ENCODE results near the gene SECISBP2. TPM values are rescaled to one million over a fixed set of nuclear protein-coding genes. Genes with fewer than 3 reads are reported as not detected.
"Not testable (repeated sequence)": the region's sequence is repeated elsewhere in the genome, so short reads cannot be mapped to it uniquely, and the experiment has no call there.

The SECISBP2 gene
- total RNA-seq, 1 donor from 2014 or later, result 64.7 TPM

- ATAC-seq, result no peak
- intact Hi-C loops (cut with DNase I), result no loop called here
- no peak for DNase-seq (ENCODE audit: low spot score)
These were observed 22.0 kb downstream of the SECISBP2 start for GRCh38 chr9:89340332-89340731.

GRCh38 chr9:89342213-89342612, 23.9 kb downstream of the SECISBP2 start:
- DNase-seq (ENCODE audit: low spot score) (no peak), ATAC-seq (no peak)
- intact Hi-C loops (cut with DNase I), result no loop called here

- intact Hi-C loops (cut with DNase I), result no loop called here
- ATAC-seq, result no peak
- DNase-seq (ENCODE audit: low spot score), result no peak
These were observed 24.6 kb downstream of the SECISBP2 start for GRCh38 chr9:89342948-89343347.

- not testable (repeated sequence) for ATAC-seq; DNase-seq (ENCODE audit: low spot score)
These were observed 25.5 kb downstream of the SECISBP2 start for GRCh38 chr9:89343812-89344211.

GRCh38 chr9:89345476-89345875, 27.2 kb downstream of the SECISBP2 start:
- intact Hi-C loops (cut with DNase I), result no loop called here
- DNase-seq (ENCODE audit: low spot score) (no peak), ATAC-seq (no peak)

More at GRCh38 chr9:89343812-89344211, 25.5 kb downstream of the SECISBP2 start:
- intact Hi-C loops (cut with DNase I), result not testable (repeated sequence)

GRCh38 chr9:89346696-89347095, 28.4 kb downstream of the SECISBP2 start:
- ATAC-seq (no peak), DNase-seq (ENCODE audit: low spot score) (no peak)
- intact Hi-C loops (cut with DNase I), result no loop called here

GRCh38 chr9:89347651-89348050, 29.4 kb downstream of the SECISBP2 start:
- no peak for ATAC-seq

GRCh38 chr9:89349607-89350006, 31.3 kb downstream of the SECISBP2 start:
- intact Hi-C loops (cut with DNase I), result no loop called here
- DNase-seq (ENCODE audit: low spot score), result peak; percentile 19
- no peak for ATAC-seq

More at GRCh38 chr9:89347651-89348050, 29.4 kb downstream of the SECISBP2 start:
- intact Hi-C loops (cut with DNase I), result no loop called here
- DNase-seq (ENCODE audit: low spot score), result no peak

GRCh38 chr9:89350988-89351557, 32.8 kb downstream of the SECISBP2 start:
- ATAC-seq, result no peak
- intact Hi-C loops (cut with DNase I), result no loop called here
- peak; percentile 27 for DNase-seq (ENCODE audit: low spot score)

- intact Hi-C loops (cut with DNase I), result no loop called here
- ATAC-seq (no peak), DNase-seq (ENCODE audit: low spot score) (peak; percentile 47)
These were observed 33.4 kb downstream of the SECISBP2 start for GRCh38 chr9:89351584-89352300.

- no peak for ATAC-seq
- intact Hi-C loops (cut with DNase I), result no loop called here
- DNase-seq (ENCODE audit: low spot score), result no peak
These were observed 34.2 kb downstream of the SECISBP2 start for GRCh38 chr9:89352451-89352850.

GRCh38 chr9:89352874-89353649, 34.8 kb downstream of the SECISBP2 start:
- DNase-seq (ENCODE audit: low spot score) (peak; percentile 23), ATAC-seq (no peak)
- intact Hi-C loops (cut with DNase I), result no loop called here

- ATAC-seq, result no peak
- DNase-seq (ENCODE audit: low spot score), result no peak
- intact Hi-C loops (cut with DNase I), result no loop called here
These were observed 35.7 kb downstream of the SECISBP2 start for GRCh38 chr9:89353989-89354388.

- ATAC-seq (no peak), DNase-seq (ENCODE audit: low spot score) (peak; percentile 36)
- intact Hi-C loops (cut with DNase I), result no loop called here
These were observed 36.2 kb downstream of the SECISBP2 start for GRCh38 chr9:89354471-89354870.

- ATAC-seq, result no peak
- DNase-seq (ENCODE audit: low spot score), result peak; percentile 9
- intact Hi-C loops (cut with DNase I), result no loop called here
These were observed 38.5 kb downstream of the SECISBP2 start for GRCh38 chr9:89356782-89357181.

- ATAC-seq (no peak), DNase-seq (ENCODE audit: low spot score) (peak; percentile 30)
- intact Hi-C loops (cut with DNase I), result no loop called here
These were observed 39.3 kb downstream of the SECISBP2 start for GRCh38 chr9:89357331-89358197.

GRCh38 chr9:89358376-89358916, 40.1 kb downstream of the SECISBP2 start:
- intact Hi-C loops (cut with DNase I), result no loop called here
- ATAC-seq, result no peak

GRCh38 chr9:89358985-89359384, 40.7 kb downstream of the SECISBP2 start:
- intact Hi-C loops (cut with DNase I), result no loop called here
- DNase-seq (ENCODE audit: low spot score) (no peak), ATAC-seq (no peak)

More at GRCh38 chr9:89358376-89358916, 40.1 kb downstream of the SECISBP2 start:
- DNase-seq (ENCODE audit: low spot score), result no peak

Data from sciatic nerve (tissue), 2 donors.